A673 (cell line): ENCODE measurements around the gene TAF1. TPM values are rescaled to one million over a fixed set of nuclear protein-coding genes. Genes with fewer than 3 reads are reported as not detected.

Source experiments
- BruUV-seq: library from RNA; stranded (reverse); fragments of 400-500 nt; replicated peaks from 2 replicates; lab custom pipeline; 2021; lab: Mats Ljungman, UMichigan
- CTCF ChIA-PET: fragments of 300-600 bp; sonication (Branson Sonifier 250); formaldehyde crosslinking; loops from one replicate; lab custom pipeline; 2022; ENCODE audit warnings: antibody characterized with exemption; lab: Charles Lee
- POLR2A ChIA-PET: fragments of 300-600 bp; sonication (Branson Sonifier 250); formaldehyde crosslinking; loops from one replicate; lab custom pipeline; 2022; ENCODE audit warnings: antibody characterized with exemption; ENCODE audit not compliant: low non-redundant PET; lab: Charles Lee
- DNase-seq: peaks from one replicate; pipeline ENCODE4 v3.0.0-alpha.2; 2015; ENCODE audit warnings: low spot score
- H3K27ac ChIP-seq: fragments of 200-600 bp; sonication (generic); 2 replicates; pipeline ENCODE4 v1.5.1; 2016; ENCODE audit warnings: mixed run types, low read depth, mild to moderate bottlenecking, mixed read lengths, antibody characterized with exemption, low read length; ENCODE audit not compliant: poor library complexity, severe bottlenecking
- H3K27me3 ChIP-seq: fragments of 200-600 bp; sonication (generic); replicated peaks from 2 replicates; pipeline ENCODE4 v1.6.1; 2017; ENCODE audit warnings: mixed run types, low read depth, mild to moderate bottlenecking, mixed read lengths, antibody characterized with exemption, low read length; ENCODE audit not compliant: insufficient read depth, poor library complexity
- H3K36me3 ChIP-seq: fragments of 200-600 bp; sonication (generic); 2 replicates; pipeline ENCODE4 v1.6.1; 2016; ENCODE audit warnings: mixed run types, mild to moderate bottlenecking, mixed read lengths, antibody characterized with exemption, low read length; ENCODE audit not compliant: insufficient read depth, poor library complexity, severe bottlenecking
- H3K4me1 ChIP-seq: fragments of 200-600 bp; sonication (generic); 2 replicates; pipeline ENCODE4 v1.6.1; 2017; ENCODE audit warnings: mixed run types, mild to moderate bottlenecking, mixed read lengths, antibody characterized with exemption, low read length; ENCODE audit not compliant: insufficient read depth, poor library complexity, severe bottlenecking
- H3K4me3 ChIP-seq: fragments of 200-600 bp; sonication (generic); 2 replicates; pipeline ENCODE4 v1.5.1; 2016; ENCODE audit warnings: low read depth, mixed run types, mild to moderate bottlenecking, mixed read lengths, low read length; ENCODE audit not compliant: poor library complexity, severe bottlenecking
- H3K9me3 ChIP-seq: fragments of 200-600 bp; sonication (generic); 2 replicates; pipeline ENCODE4 v1.6.1; 2016; ENCODE audit warnings: mixed run types, low read depth, mild to moderate bottlenecking, mixed read lengths, antibody characterized with exemption, low read length; ENCODE audit not compliant: poor library complexity, severe bottlenecking
- EZH2 ChIP-seq: fragments of 200-600 bp; sonication (generic); IDR thresholded peaks from 2 replicates; pipeline ENCODE4 v1.6.1; 2017; ENCODE audit warnings: borderline replicate concordance, low read depth, mild to moderate bottlenecking, mixed read lengths, antibody characterized with exemption, low read length; ENCODE audit not compliant: poor library complexity, severe bottlenecking
- intact Hi-C: fragments of 100-400 bp; cut with micrococcal nuclease; formaldehyde crosslinking; loops from one replicate; pipeline ENCODE4 v1.10.0; 2022; ENCODE audit not compliant: unreplicated experiment
- total RNA-seq: library from RNA; stranded (reverse); gene quantifications from 2 replicates; pipeline ENCODE4 v1.2.3, GENCODE V29; 2021
- TF ChIP-seq, protein P1 (sequence below): fragments of 300-800, 200-600 bp; sonication (generic); conservative IDR thresholded peaks from 2 replicates; pipeline ENCODE4 v1.5.1; 2017; ENCODE audit warnings: low read depth, mild to moderate bottlenecking, antibody characterized with exemption, low read length, moderate library complexity, mixed read lengths

TAF1 gene
- total RNA-seq, 1 experiment from 2014 or later: 30.3 TPM

- Histone ChIP-seq H3K27ac (no peak overlapping the region), H3K27me3 (no peaks in the 10 kb centered on the region), H3K4me3 (no peak overlapping the region), H3K9me3 (no peaks in the 10 kb centered on the region), H3K4me1 (no peaks in the 10 kb centered on the region), H3K36me3 (peaks cover 52% of the 10 kb centered on the region)
- no TSS peak for BruUV-seq
- ChIA-PET POLR2A (no interaction called here), CTCF (no interaction called here)
- intact Hi-C loops: loop anchor here (5.0 kb wide), 1 partner anchor 47 kb away; no protein-coding TSS in a partner anchor
- TF ChIP-seq, protein P1, sequence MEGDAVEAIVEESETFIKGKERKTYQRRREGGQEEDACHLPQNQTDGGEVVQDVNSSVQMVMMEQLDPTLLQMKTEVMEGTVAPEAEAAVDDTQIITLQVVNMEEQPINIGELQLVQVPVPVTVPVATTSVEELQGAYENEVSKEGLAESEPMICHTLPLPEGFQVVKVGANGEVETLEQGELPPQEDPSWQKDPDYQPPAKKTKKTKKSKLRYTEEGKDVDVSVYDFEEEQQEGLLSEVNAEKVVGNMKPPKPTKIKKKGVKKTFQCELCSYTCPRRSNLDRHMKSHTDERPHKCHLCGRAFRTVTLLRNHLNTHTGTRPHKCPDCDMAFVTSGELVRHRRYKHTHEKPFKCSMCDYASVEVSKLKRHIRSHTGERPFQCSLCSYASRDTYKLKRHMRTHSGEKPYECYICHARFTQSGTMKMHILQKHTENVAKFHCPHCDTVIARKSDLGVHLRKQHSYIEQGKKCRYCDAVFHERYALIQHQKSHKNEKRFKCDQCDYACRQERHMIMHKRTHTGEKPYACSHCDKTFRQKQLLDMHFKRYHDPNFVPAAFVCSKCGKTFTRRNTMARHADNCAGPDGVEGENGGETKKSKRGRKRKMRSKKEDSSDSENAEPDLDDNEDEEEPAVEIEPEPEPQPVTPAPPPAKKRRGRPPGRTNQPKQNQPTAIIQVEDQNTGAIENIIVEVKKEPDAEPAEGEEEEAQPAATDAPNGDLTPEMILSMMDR: no peak
- no peak for TF ChIP-seq EZH2
- no peak for DNase-seq
Observed at GRCh38 chrX:71458866-71459265, 92.7 kb downstream of the TAF1 start.

- Histone ChIP-seq H3K9me3 (no peaks in the 10 kb centered on the region), H3K36me3 (peaks cover 19% of the 10 kb centered on the region), H3K4me1 (no peaks in the 10 kb centered on the region), H3K27me3 (no peaks in the 10 kb centered on the region), H3K4me3 (no peak overlapping the region), H3K27ac (no peak overlapping the region)
- ChIA-PET POLR2A (no interaction called here), CTCF (no interaction called here)
- intact Hi-C loops: no loop called here
- BruUV-seq: no TSS peak
- TF ChIP-seq, protein P1: no peak
- DNase-seq: no peak
Observed at GRCh38 chrX:71464968-71465367, 98.8 kb downstream of the TAF1 start.

DNA sequence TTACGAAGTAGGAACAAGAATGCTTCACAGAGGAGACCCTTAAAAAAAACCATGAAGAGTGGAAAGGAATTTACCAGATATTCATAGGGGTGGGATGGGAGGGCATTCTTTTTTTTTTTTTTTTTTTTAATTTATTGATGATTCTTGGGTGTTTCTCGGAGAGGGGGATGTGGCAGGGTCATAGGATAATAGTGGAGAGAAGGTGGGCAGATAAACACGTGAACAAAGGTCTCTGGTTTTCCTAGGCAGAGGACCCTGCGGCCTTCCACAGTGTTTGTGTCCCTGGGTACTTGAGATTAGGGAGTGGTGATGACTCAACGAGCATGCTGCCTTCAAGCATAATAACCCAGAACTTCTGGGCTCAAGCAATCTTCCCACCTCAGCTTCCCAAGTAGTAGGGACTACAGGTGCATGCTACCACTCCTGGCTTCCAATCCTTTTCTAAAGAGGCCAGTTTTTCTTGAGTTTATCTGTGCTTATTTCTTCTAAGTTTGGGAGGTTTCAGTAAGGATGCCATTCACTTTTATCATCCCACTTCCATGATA lies 100.9 kb downstream of the TAF1 start:
- DNase-seq: no peak
- H3K4me1 ChIP-seq: no peaks in the 10 kb centered on the region
- H3K27me3 ChIP-seq: no peaks in the 10 kb centered on the region
- H3K27ac ChIP-seq: no peak overlapping the region
- CTCF ChIA-PET: no interaction called here
- TF ChIP-seq, protein P1: no peak
- TF ChIP-seq EZH2: no peak
- H3K9me3 ChIP-seq: no peaks in the 10 kb centered on the region
- no peak overlapping the region for H3K4me3 ChIP-seq
- POLR2A ChIA-PET: no interaction called here
- intact Hi-C loops: no loop called here
- BruUV-seq: no TSS peak
- no peaks in the 10 kb centered on the region for H3K36me3 ChIP-seq
